NB4 (cell line): ENCODE results near the gene PAM.

Experiments used
- CTCF ChIP-seq: IDR thresholded peaks from one replicate; pipeline ENCODE4 v1.5.1; 2012; ENCODE audit warnings: low read depth, low read length
- POLR2A ChIP-seq: IDR thresholded peaks from 2 replicates; pipeline ENCODE4 v1.6.1; 2011; ENCODE audit warnings: mild to moderate bottlenecking; ENCODE audit not compliant: insufficient read length; ENCODE audit errors: extremely low read depth

- TF ChIP-seq CTCF (no peak), POLR2A (no peak)
Observed at GRCh38 chr5:102996011-102996575, 241.0 kb downstream of the PAM start.
